ENCODE results near the gene MSI2. TPM values are rescaled to one million over a fixed set of nuclear protein-coding genes. Genes with fewer than 3 reads are reported as not detected.

The MSI2 gene
- total RNA-seq, 1 donor from 2014 or later, result 181 TPM

DNA sequence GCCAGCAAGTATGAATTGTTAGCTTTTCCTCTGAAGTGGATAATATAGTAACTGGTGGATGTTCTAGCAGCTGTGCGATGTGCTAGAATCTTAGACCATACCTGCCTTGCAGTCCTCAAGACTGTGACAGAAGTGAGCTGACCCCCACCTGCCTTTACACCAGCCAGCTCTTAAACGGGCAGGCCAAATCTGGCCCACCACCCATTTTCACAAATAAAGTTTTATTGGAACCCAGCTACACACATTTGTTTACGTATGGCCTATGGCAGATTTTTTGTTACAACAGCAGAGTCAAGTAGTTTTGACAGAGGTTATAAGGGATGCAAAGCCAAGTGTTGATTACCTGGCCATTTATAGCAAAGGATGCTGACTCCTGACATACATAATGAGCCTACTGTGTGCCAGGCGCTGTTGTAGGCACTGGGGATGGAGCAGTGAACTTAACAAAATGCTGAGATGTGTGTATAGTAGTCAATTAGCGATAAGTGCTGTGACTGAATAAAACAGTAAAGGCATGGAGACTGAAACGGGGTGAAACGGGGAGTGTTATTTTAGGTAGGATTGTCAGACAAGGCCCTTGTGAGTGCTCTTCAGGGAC lies 79.0 kb downstream of the MSI2 start:
- DNase-seq (ENCODE audit: low spot score), result no peak
- Mint-ChIP-seq H3K9me3 (no peaks in the 10 kb centered on the region), H3K27ac (no peak overlapping the region), H3K27me3 (ENCODE audit: low read depth) (no peaks in the 10 kb centered on the region), H3K4me3 (ENCODE audit: low read depth) (no peak overlapping the region), H3K4me1 (ENCODE audit: low read depth) (peaks cover 25% of the 10 kb centered on the region), H3K36me3 (ENCODE audit: low read depth) (peaks cover 36% of the 10 kb centered on the region)
- intact Hi-C loops (cut with micrococcal nuclease), result no loop called here

GRCh38 chr17:57337390-57337789 lies 81.1 kb downstream of the MSI2 start:
- Mint-ChIP-seq H3K4me1 (ENCODE audit: low read depth) (peaks cover 34% of the 10 kb centered on the region), H3K9me3 (no peaks in the 10 kb centered on the region), H3K4me3 (ENCODE audit: low read depth) (no peak overlapping the region), H3K27ac (no peak overlapping the region), H3K36me3 (ENCODE audit: low read depth) (peaks cover 45% of the 10 kb centered on the region), H3K27me3 (ENCODE audit: low read depth) (no peaks in the 10 kb centered on the region)
- intact Hi-C loops (cut with micrococcal nuclease), result no loop called here
- no peak for DNase-seq (ENCODE audit: low spot score)

DNA sequence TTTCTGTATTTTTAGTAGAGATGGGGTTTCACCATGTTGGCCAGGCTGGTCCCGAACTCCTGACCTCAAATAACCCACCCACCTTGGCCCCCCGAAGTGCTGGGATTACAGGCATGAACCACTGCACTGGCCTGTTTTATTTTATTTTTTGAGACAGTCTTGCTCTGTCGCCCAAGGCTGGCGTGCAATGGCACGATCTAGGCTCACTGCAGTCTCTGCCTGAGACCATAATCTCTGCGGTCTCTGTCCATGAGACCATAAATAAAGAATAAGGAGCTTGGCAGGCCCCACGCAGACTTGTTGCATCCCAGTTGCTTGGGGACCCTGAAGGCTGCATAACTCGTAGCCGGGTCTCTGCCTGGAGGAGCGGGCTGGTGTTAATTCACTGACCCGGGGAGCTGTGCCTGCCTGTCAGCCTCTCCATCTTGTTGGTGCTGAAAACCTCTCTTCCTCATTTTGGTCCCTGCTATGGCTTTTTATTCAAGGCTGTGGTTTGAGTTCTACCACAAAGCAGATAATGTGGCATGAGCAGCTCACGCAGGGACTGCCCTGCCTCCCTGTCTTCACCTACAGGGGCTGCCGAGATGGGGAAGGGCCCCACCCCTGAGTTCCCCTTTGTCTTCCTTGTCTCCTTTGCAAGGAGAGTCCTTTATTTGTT lies 82.1 kb downstream of the MSI2 start:
- Mint-ChIP-seq H3K36me3 (ENCODE audit: low read depth) (peaks cover 45% of the 10 kb centered on the region), H3K4me1 (ENCODE audit: low read depth) (peaks cover 38% of the 10 kb centered on the region), H3K27ac (no peak overlapping the region), H3K4me3 (ENCODE audit: low read depth) (no peak overlapping the region), H3K9me3 (no peaks in the 10 kb centered on the region), H3K27me3 (ENCODE audit: low read depth) (no peaks in the 10 kb centered on the region)
- no peak for DNase-seq (ENCODE audit: low spot score)
- intact Hi-C loops (cut with micrococcal nuclease), result no loop called here

- Mint-ChIP-seq H3K9me3 (no peaks in the 10 kb centered on the region), H3K27me3 (ENCODE audit: low read depth) (no peaks in the 10 kb centered on the region), H3K27ac (no peak overlapping the region), H3K4me3 (ENCODE audit: low read depth) (no peak overlapping the region), H3K4me1 (ENCODE audit: low read depth) (peaks cover 43% of the 10 kb centered on the region), H3K36me3 (ENCODE audit: low read depth) (peaks cover 46% of the 10 kb centered on the region)
- DNase-seq (ENCODE audit: low spot score), result no peak
- intact Hi-C loops (cut with micrococcal nuclease), result no loop called here
Observed at GRCh38 chr17:57340160-57340981, 84.0 kb downstream of the MSI2 start.

DNA sequence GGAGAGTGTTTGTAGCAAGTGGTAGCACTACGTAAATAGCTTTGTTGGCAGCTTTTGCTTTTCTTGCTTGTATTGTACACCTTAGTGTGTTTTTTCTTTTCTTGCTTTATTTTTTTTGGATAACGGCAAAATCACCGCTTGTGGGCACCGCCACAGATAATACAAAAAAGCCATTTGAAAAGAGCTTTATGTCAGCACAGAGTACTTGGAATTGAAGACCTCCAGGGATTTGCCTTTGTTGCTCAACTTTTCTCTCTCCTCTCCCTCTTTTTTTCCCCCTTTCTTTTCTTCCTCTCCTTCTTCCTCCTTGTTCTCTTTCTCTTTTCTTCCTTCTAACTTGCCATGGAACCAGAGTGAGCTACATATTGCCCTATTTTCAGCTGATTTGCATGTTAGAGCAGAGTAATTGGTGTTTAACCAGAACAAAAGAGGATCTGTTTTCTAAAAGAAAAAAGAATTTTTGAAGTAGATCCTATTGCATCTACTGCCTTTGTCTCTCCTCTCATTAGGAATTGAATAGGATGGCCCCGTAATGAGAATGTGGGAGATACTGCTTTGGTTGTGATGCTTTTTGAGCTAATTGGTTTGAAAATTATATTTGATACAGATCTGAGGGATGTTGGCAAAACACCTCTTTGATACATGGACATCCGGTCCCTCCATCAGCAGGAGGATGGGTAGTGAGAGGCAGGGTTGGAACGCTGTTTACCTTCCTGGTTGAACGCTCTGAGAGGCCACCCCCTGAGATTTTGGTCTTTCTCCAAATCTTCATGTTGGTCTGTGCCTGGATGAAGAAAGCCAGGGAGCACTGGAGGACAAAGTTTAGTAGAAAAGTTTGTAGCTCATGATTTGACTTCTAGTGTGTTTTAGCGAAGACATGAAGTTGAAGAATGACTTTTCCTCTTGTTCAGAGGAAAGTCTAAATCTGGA lies 85.6 kb downstream of the MSI2 start:
- no peak for DNase-seq (ENCODE audit: low spot score)
- Mint-ChIP-seq H3K27ac (no peak overlapping the region), H3K9me3 (no peaks in the 10 kb centered on the region), H3K27me3 (ENCODE audit: low read depth) (no peaks in the 10 kb centered on the region), H3K4me1 (ENCODE audit: low read depth) (peaks cover 40% of the 10 kb centered on the region), H3K4me3 (ENCODE audit: low read depth) (no peak overlapping the region), H3K36me3 (ENCODE audit: low read depth) (peaks cover 36% of the 10 kb centered on the region)
- intact Hi-C loops (cut with micrococcal nuclease), result no loop called here

GRCh38 chr17:57342963-57343589 lies 86.8 kb downstream of the MSI2 start:
- H3K27me3 Mint-ChIP-seq (ENCODE audit: low read depth), result no peaks in the 10 kb centered on the region
- peaks cover 38% of the 10 kb centered on the region for H3K4me1 Mint-ChIP-seq (ENCODE audit: low read depth)
- no peak overlapping the region for H3K4me3 Mint-ChIP-seq (ENCODE audit: low read depth)
- H3K9me3 Mint-ChIP-seq, result no peaks in the 10 kb centered on the region
- peaks cover 43% of the 10 kb centered on the region for H3K36me3 Mint-ChIP-seq (ENCODE audit: low read depth)
- DNase-seq (ENCODE audit: low spot score), result no peak
- intact Hi-C loops (cut with micrococcal nuclease), result no loop called here
- H3K27ac Mint-ChIP-seq, result no peak overlapping the region

- intact Hi-C loops (cut with micrococcal nuclease), result no loop called here
- Mint-ChIP-seq H3K27me3 (ENCODE audit: low read depth) (no peaks in the 10 kb centered on the region), H3K4me3 (ENCODE audit: low read depth) (no peak overlapping the region), H3K9me3 (no peaks in the 10 kb centered on the region), H3K27ac (no peak overlapping the region), H3K4me1 (ENCODE audit: low read depth) (peaks cover 32% of the 10 kb centered on the region), H3K36me3 (ENCODE audit: low read depth) (peaks cover 47% of the 10 kb centered on the region)
- DNase-seq (ENCODE audit: low spot score), result no peak
Observed at GRCh38 chr17:57343717-57344116, 87.4 kb downstream of the MSI2 start.

- no peak for DNase-seq (ENCODE audit: low spot score)
- peaks cover 48% of the 10 kb centered on the region for H3K36me3 Mint-ChIP-seq (ENCODE audit: low read depth)
- no peak overlapping the region for H3K4me3 Mint-ChIP-seq (ENCODE audit: low read depth)
- no peaks in the 10 kb centered on the region for H3K9me3 Mint-ChIP-seq
- H3K27me3 Mint-ChIP-seq (ENCODE audit: low read depth), result no peaks in the 10 kb centered on the region
- intact Hi-C loops (cut with micrococcal nuclease), result no loop called here
- H3K4me1 Mint-ChIP-seq (ENCODE audit: low read depth), result peaks cover 28% of the 10 kb centered on the region
- no peak overlapping the region for H3K27ac Mint-ChIP-seq
Observed at GRCh38 chr17:57344261-57344660, 87.9 kb downstream of the MSI2 start.

- Mint-ChIP-seq H3K27me3 (ENCODE audit: low read depth) (no peaks in the 10 kb centered on the region), H3K4me3 (ENCODE audit: low read depth) (no peak overlapping the region), H3K27ac (no peak overlapping the region), H3K4me1 (ENCODE audit: low read depth) (peaks cover 17% of the 10 kb centered on the region), H3K9me3 (no peaks in the 10 kb centered on the region), H3K36me3 (ENCODE audit: low read depth) (peaks cover 56% of the 10 kb centered on the region)
- intact Hi-C loops (cut with micrococcal nuclease), result no loop called here
- DNase-seq (ENCODE audit: low spot score), result no peak
Observed at GRCh38 chr17:57349541-57350247, 93.4 kb downstream of the MSI2 start.

DNA sequence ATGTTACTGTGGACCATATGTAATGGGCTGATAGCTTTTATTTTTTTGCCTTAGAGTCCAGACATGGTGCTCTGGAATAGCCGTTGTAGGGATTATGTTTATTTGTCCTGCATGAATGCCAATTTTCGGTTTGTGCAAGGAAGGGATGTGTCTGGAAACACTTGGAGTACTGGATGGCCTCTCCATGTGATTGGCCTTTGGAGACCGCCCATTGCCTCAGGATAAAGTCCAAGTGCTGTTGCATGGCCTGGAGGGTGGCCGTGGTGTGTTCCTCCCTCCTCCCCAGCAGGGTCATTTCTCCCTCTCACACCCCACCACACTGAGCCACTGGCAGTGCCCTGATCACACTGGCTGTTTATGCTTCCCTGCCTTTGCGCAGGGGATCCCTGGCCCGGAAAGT lies 93.9 kb downstream of the MSI2 start:
- intact Hi-C loops (cut with micrococcal nuclease), result no loop called here
- peaks cover 21% of the 10 kb centered on the region for H3K4me1 Mint-ChIP-seq (ENCODE audit: low read depth)
- H3K27me3 Mint-ChIP-seq (ENCODE audit: low read depth), result no peaks in the 10 kb centered on the region
- no peak overlapping the region for H3K27ac Mint-ChIP-seq
- H3K9me3 Mint-ChIP-seq, result no peaks in the 10 kb centered on the region
- no peak overlapping the region for H3K4me3 Mint-ChIP-seq (ENCODE audit: low read depth)
- no peak for DNase-seq (ENCODE audit: low spot score)
- peaks cover 59% of the 10 kb centered on the region for H3K36me3 Mint-ChIP-seq (ENCODE audit: low read depth)

DNA sequence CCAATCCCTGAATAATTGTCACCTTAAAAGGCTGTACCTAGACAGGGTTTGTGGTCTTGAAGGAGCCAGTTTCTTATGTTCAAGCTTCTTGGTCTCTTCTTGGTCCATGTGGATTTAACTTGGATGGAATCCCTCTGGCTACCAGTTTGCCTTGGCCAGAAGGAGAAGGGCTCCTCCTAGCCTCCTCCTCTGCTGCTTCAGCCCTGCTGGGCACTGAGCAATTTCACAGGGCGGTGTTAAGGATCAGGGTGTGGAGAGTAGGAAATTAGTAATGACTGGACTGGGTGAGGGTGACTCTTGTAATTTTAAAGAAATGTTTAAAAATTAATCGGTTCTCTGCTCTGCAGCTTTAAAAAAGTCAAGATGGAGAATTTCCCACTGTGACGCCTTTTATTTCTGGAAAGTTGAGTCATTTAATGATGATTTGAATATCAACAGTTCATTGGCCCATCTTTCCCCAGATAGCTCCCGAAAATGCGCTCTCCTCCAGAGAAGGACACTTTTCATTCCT lies 96.4 kb downstream of the MSI2 start:
- no peak for DNase-seq (ENCODE audit: low spot score)
- Mint-ChIP-seq H3K4me3 (ENCODE audit: low read depth) (no peak overlapping the region), H3K27me3 (ENCODE audit: low read depth) (no peaks in the 10 kb centered on the region), H3K27ac (no peak overlapping the region), H3K36me3 (ENCODE audit: low read depth) (peaks cover 62% of the 10 kb centered on the region), H3K4me1 (ENCODE audit: low read depth) (peaks cover 43% of the 10 kb centered on the region), H3K9me3 (no peaks in the 10 kb centered on the region)
- intact Hi-C loops (cut with micrococcal nuclease), result no loop called here

Measured in activated T-helper 2 cell treated with anti-CD3 and anti-CD28 coated beads, Interferon-gamma antibody, Interleukin-2, Interleukin-4, amounts not matched to agents 10 μg/mL and 5 μg/mL and 100 μg/mL, durations not matched to agents 14 hours and 24 hours and 36 hours (primary cell).